Measurements from ENCODE around the gene CIAO3.

The CIAO3 gene

GRCh38 chr16:707062-707538, 33.7 kb downstream of the CIAO3 start (continued):
- TF ChIP-seq ZNF280C (tag by site-specific recombination; IDR thresholded peaks at IDR 0.05) (no peak), HOXD13 (CRISPR knock-in tag; IDR thresholded peaks at IDR 0.05; ENCODE audit: borderline replicate concordance) (no peak), ZFP37 (tag by site-specific recombination; IDR thresholded peaks at IDR 0.05) (no peak), ZIC2 (tag by site-specific recombination; IDR thresholded peaks at IDR 0.05) (peak; percentile 97), ZNF610 (tag by site-specific recombination; IDR thresholded peaks at IDR 0.05; ENCODE audit: borderline replicate concordance) (no peak), ZBTB21 (tag by site-specific recombination; IDR thresholded peaks at IDR 0.05) (no peak), ZNF23 (tag by site-specific recombination; IDR thresholded peaks at IDR 0.05; ENCODE audit: borderline replicate concordance) (no peak), KLF1 (tag by site-specific recombination; IDR thresholded peaks at IDR 0.05) (peak; percentile 99), ZNF350 (tag by site-specific recombination; IDR thresholded peaks at IDR 0.05) (no peak)

DNA sequence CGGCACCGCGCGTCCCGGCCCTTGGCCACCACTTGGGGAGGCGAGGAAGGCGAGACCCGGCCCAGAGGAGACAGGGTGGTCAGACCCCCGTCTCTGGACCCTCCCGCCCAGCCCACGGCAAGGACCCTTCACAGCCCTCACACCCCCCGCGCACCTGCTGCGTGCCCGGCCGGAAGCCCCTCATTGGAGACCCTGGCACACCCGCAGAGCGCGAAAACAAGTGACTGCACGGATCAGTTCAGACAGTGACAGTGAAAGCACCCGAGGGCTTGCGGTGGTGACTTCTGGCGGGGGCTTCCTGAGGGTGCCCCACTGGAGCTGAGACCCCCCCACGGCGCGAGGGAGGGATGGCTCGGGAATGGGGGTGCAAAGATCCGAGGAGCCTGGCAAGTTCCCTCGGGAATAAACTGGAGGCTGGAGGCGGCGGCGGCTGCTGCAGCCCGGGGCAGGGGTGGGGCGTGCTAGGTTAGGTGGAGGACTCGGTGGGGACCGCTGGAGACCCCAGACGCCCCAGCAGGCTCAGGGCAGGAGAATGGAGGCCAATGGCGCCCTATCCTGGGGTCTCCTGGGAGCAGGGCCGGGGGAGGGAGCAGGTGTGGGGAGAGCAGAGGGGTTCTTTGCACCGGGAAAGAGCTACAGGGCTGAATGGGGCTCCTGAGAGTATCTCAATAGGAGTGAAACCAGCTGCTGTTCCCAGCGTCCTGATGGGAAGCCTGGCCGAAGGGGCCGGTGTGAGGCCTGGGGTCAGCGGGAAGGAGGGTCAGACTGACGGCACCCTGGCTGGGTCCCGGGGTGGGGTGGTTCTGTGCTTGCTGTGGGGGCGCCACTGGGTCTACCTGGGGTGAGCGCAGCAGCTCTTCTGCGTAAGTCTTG, 34.4 kb downstream of the CIAO3 start:
- Histone ChIP-seq H3K4me3 (ENCODE audit: low read depth, low read length) (peak overlapping the region; percentile 4; the same call in 1 of the 2 replicates), H3K27ac (ENCODE audit: extremely low read depth, low read depth, low read length) (no peak overlapping the region), H3K36me3 (ENCODE audit: control insufficient read depth in 2 of 2, insufficient read depth in 1 of 2, low read length in 2 of 2) (no peaks in the 10 kb centered on the region), H3K4me1 (ENCODE audit: control insufficient read depth, insufficient read depth, low read length) (peaks cover 5% of the 10 kb centered on the region), H3K9me3 (ENCODE audit: control insufficient read depth, insufficient read depth, low read depth, low read length) (no peaks in the 10 kb centered on the region)
- ChIA-PET POLR2A (interaction anchor here (0.6 to 2.3 kb wide), 4 partner anchors 11 to 43 kb away, joined by 3 to 8 read pairs (median 4); partner anchors contain the start of genes ANTKMT and STUB1), CTCF (interaction anchor here (0.6 to 1.1 kb wide), 3 partner anchors 10 to 79 kb away, joined by 3 to 5 read pairs (median 3); no protein-coding TSS in a partner anchor)
- peak; percentile 60 for TF ChIP-seq GLIS1 (tag by site-specific recombination; IDR thresholded peaks at IDR 0.05)
- no peak for TF ChIP-seq ZNF48 (tag by site-specific recombination; IDR thresholded peaks at IDR 0.05)
- no peak for TF ChIP-seq ZNF544 (tag by site-specific recombination; IDR thresholded peaks at IDR 0.05)
- no peak for TF ChIP-seq ZFP3 (tag by site-specific recombination; IDR thresholded peaks at IDR 0.05; ENCODE audit: low read depth)
- TF ChIP-seq ZBTB7A (tag by site-specific recombination; IDR thresholded peaks at IDR 0.05; ENCODE audit: low read depth), result peak; percentile 82
- no peak for TF ChIP-seq ZBTB44 (tag by site-specific recombination; IDR thresholded peaks at IDR 0.05)
- peak; percentile 46; the same call in 1 of the 2 replicates for TF ChIP-seq SCRT2 (tag by site-specific recombination; IDR thresholded peaks at IDR 0.05)
- no peak for TF ChIP-seq ZNF341 (tag by site-specific recombination; IDR thresholded peaks at IDR 0.05; ENCODE audit: low read depth)
- TF ChIP-seq, protein P1, sequence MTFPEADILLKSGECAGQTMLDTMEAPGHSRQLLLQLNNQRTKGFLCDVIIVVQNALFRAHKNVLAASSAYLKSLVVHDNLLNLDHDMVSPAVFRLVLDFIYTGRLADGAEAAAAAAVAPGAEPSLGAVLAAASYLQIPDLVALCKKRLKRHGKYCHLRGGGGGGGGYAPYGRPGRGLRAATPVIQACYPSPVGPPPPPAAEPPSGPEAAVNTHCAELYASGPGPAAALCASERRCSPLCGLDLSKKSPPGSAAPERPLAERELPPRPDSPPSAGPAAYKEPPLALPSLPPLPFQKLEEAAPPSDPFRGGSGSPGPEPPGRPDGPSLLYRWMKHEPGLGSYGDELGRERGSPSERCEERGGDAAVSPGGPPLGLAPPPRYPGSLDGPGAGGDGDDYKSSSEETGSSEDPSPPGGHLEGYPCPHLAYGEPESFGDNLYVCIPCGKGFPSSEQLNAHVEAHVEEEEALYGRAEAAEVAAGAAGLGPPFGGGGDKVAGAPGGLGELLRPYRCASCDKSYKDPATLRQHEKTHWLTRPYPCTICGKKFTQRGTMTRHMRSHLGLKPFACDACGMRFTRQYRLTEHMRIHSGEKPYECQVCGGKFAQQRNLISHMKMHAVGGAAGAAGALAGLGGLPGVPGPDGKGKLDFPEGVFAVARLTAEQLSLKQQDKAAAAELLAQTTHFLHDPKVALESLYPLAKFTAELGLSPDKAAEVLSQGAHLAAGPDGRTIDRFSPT (tag by site-specific recombination; IDR thresholded peaks at IDR 0.05), result peak; percentile 68; the same call in 1 of the 2 replicates
- TF ChIP-seq ZBTB26 (tag by site-specific recombination; optimal IDR thresholded peaks at IDR 0.05), result peak; percentile 53
- 0 out of 2 replicates have a peak, but pooled peaks have one; percentile 54 for TF ChIP-seq ZBTB8A (tag by site-specific recombination; IDR thresholded peaks at IDR 0.05)
- TF ChIP-seq, protein P2, sequence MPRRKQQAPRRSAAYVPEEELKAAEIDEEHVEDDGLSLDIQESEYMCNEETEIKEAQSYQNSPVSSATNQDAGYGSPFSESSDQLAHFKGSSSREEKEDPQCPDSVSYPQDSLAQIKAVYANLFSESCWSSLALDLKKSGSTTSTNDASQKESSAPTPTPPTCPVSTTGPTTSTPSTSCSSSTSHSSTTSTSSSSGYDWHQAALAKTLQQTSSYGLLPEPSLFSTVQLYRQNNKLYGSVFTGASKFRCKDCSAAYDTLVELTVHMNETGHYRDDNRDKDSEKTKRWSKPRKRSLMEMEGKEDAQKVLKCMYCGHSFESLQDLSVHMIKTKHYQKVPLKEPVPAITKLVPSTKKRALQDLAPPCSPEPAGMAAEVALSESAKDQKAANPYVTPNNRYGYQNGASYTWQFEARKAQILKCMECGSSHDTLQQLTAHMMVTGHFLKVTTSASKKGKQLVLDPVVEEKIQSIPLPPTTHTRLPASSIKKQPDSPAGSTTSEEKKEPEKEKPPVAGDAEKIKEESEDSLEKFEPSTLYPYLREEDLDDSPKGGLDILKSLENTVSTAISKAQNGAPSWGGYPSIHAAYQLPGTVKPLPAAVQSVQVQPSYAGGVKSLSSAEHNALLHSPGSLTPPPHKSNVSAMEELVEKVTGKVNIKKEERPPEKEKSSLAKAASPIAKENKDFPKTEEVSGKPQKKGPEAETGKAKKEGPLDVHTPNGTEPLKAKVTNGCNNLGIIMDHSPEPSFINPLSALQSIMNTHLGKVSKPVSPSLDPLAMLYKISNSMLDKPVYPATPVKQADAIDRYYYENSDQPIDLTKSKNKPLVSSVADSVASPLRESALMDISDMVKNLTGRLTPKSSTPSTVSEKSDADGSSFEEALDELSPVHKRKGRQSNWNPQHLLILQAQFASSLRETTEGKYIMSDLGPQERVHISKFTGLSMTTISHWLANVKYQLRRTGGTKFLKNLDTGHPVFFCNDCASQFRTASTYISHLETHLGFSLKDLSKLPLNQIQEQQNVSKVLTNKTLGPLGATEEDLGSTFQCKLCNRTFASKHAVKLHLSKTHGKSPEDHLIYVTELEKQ (tag by site-specific recombination; IDR thresholded peaks at IDR 0.05; ENCODE audit: borderline replicate concordance), result no peak
- no peak for TF ChIP-seq ZNF157 (tag by site-specific recombination; IDR thresholded peaks at IDR 0.05)
- peak; percentile 84 for TF ChIP-seq GLIS2 (tag by site-specific recombination; IDR thresholded peaks at IDR 0.05)
- no peak for TF ChIP-seq ZNF426 (tag by site-specific recombination; IDR thresholded peaks at IDR 0.05)
- TF ChIP-seq KLF10 (tag by site-specific recombination; IDR thresholded peaks at IDR 0.05), result 0 out of 2 replicates have a peak, but pooled peaks have one; percentile 0
